ENCODE measurements around the gene PPIE.

- no peak for TF ChIP-seq CTCF (IDR thresholded peaks at IDR 0.05)
- no peak for TF ChIP-seq EP300 (IDR thresholded peaks at IDR 0.05)
- no peak for TF ChIP-seq POLR2A (IDR thresholded peaks at IDR 0.05)
Measured at GRCh38 chr1:39759436-39759726, 20.7 kb downstream of the PPIE start.

Data from gastroesophageal sphincter (tissue), 3 donors.